ENCODE measurements around the gene MYH11. TPM values are rescaled to one million over a fixed set of nuclear protein-coding genes. Genes with fewer than 3 reads are reported as not detected.

The MYH11 gene
- total and polyA plus RNA-seq, 2 donors (not counting 1 experiment from before 2014, with no cell fraction given), result 1.3 to 14.5 TPM

GRCh38 chr16:15887283-15887682 lies 30.5 kb upstream of the MYH11 start:
- H3K4me3 ChIP-seq (replicated peaks in 1 of 4; ENCODE audit: control extremely low read depth in 1 of 4, insufficient read depth in 1 of 4, low read depth in 3 of 4, low read length in 4 of 4), result peak overlapping the region; percentile 91 to 98 (median 96)
- H3K79me2 ChIP-seq (ENCODE audit: control insufficient read depth, insufficient read depth, low read length), result peaks cover 55% of the 10 kb centered on the region
- no peaks in the 10 kb centered on the region for H3K9me3 ChIP-seq (ENCODE audit: control insufficient read depth, insufficient read depth, low read depth, low read length)
- no peak overlapping the region for H2AFZ ChIP-seq (ENCODE audit: low read length)
- TF ChIP-seq CTCF (conservative IDR thresholded peaks at IDR 0.05 in 1 of 2, IDR thresholded peaks at IDR 0.05 in 1 of 2; ENCODE audit: low read depth in 1 of 2, low read length in 2 of 2), result no peak
- TF ChIP-seq EZH2 (IDR thresholded peaks at IDR 0.05; ENCODE audit: low read length, missing control alignments), result no peak
- no peak overlapping the region for H3K27ac ChIP-seq (ENCODE audit: insufficient read depth, low read length)
- peaks cover 2% of the 10 kb centered on the region for H3K36me3 ChIP-seq (ENCODE audit: control insufficient read depth, insufficient read depth, low read length)
- no peak for DNase-seq (ENCODE audit: low read depth in 2 of 2)
- no peak overlapping the region for H3K9ac ChIP-seq (ENCODE audit: insufficient read depth, low read length)
- H3K4me1 ChIP-seq (ENCODE audit: control insufficient read depth, extremely low read depth, insufficient read depth, low read length), result peaks cover 12% of the 10 kb centered on the region
- H3K27me3 ChIP-seq (ENCODE audit: control insufficient read depth, insufficient read depth, low read length), result no peaks in the 10 kb centered on the region
- H4K20me1 ChIP-seq (ENCODE audit: control insufficient read depth, extremely low read depth, insufficient read depth, low read length), result no peaks in the 10 kb centered on the region
- peak overlapping the region; percentile 82 for H3K4me2 ChIP-seq (ENCODE audit: extremely low read depth, insufficient read depth, low read length)

DNA sequence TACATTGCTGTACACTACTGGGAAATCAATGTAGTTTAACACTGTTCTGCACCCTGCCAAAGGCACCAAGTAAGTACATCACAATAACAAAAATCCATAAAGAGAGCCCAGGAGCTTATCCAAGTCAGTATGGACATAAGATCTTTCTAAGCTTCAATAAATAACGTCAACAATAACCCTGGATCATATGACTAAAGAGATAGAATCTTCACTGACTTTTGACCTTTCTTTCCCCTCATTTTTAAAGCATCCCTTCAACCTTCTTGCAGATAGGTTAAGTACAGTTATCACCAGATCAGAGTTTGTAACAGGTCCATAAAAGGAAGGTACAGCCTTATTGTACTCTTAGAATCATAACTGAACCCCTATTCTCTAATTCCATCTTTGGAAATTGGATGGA lies 29.2 kb upstream of the MYH11 start:
- H3K27ac ChIP-seq (ENCODE audit: insufficient read depth, low read length), result peak overlapping the region; percentile 14
- no peak for TF ChIP-seq CTCF (conservative IDR thresholded peaks at IDR 0.05 in 1 of 2, IDR thresholded peaks at IDR 0.05 in 1 of 2; ENCODE audit: low read depth in 1 of 2, low read length in 2 of 2)
- TF ChIP-seq EZH2 (IDR thresholded peaks at IDR 0.05; ENCODE audit: low read length, missing control alignments), result no peak

GRCh38 chr16:15885560-15886001 lies 28.8 kb upstream of the MYH11 start:
- Histone ChIP-seq H3K27ac (ENCODE audit: insufficient read depth, low read length) (peak overlapping the region; percentile 14), H3K9me3 (ENCODE audit: control insufficient read depth, insufficient read depth, low read depth, low read length) (no peaks in the 10 kb centered on the region), H3K27me3 (ENCODE audit: control insufficient read depth, insufficient read depth, low read length) (no peaks in the 10 kb centered on the region), H3K4me1 (ENCODE audit: control insufficient read depth, extremely low read depth, insufficient read depth, low read length) (peaks cover 13% of the 10 kb centered on the region), H4K20me1 (ENCODE audit: control insufficient read depth, extremely low read depth, insufficient read depth, low read length) (no peaks in the 10 kb centered on the region), H3K4me3 (replicated peaks in 1 of 4; ENCODE audit: control extremely low read depth in 1 of 4, insufficient read depth in 1 of 4, low read depth in 3 of 4, low read length in 4 of 4) (no peak overlapping the region), H3K79me2 (ENCODE audit: control insufficient read depth, insufficient read depth, low read length) (peaks cover 62% of the 10 kb centered on the region), H3K9ac (ENCODE audit: insufficient read depth, low read length) (no peak overlapping the region), H3K36me3 (ENCODE audit: control insufficient read depth, insufficient read depth, low read length) (peaks cover 5% of the 10 kb centered on the region), H2AFZ (ENCODE audit: low read length) (no peak overlapping the region), H3K4me2 (ENCODE audit: extremely low read depth, insufficient read depth, low read length) (no peak overlapping the region)
- TF ChIP-seq EZH2 (IDR thresholded peaks at IDR 0.05; ENCODE audit: low read length, missing control alignments), result no peak
- TF ChIP-seq CTCF (conservative IDR thresholded peaks at IDR 0.05 in 1 of 2, IDR thresholded peaks at IDR 0.05 in 1 of 2; ENCODE audit: low read depth in 1 of 2, low read length in 2 of 2), result no peak
- DNase-seq (ENCODE audit: low read depth in 2 of 2), result peak in 1 of 2 donors; percentile 42

More for the DNA sequence above, 29.2 kb upstream of the MYH11 start:
- H3K36me3 ChIP-seq (ENCODE audit: control insufficient read depth, insufficient read depth, low read length), result peaks cover 5% of the 10 kb centered on the region
- H2AFZ ChIP-seq (ENCODE audit: low read length), result no peak overlapping the region
- peak overlapping the region; percentile 45 for H3K4me2 ChIP-seq (ENCODE audit: extremely low read depth, insufficient read depth, low read length)
- H3K4me3 ChIP-seq (replicated peaks in 1 of 4; ENCODE audit: control extremely low read depth in 1 of 4, insufficient read depth in 1 of 4, low read depth in 3 of 4, low read length in 4 of 4), result peak overlapping the region in 1 of 4 experiments; percentile 7
- no peaks in the 10 kb centered on the region for H3K27me3 ChIP-seq (ENCODE audit: control insufficient read depth, insufficient read depth, low read length)
- H4K20me1 ChIP-seq (ENCODE audit: control insufficient read depth, extremely low read depth, insufficient read depth, low read length), result no peaks in the 10 kb centered on the region
- peaks cover 61% of the 10 kb centered on the region for H3K79me2 ChIP-seq (ENCODE audit: control insufficient read depth, insufficient read depth, low read length)
- peaks cover 12% of the 10 kb centered on the region for H3K4me1 ChIP-seq (ENCODE audit: control insufficient read depth, extremely low read depth, insufficient read depth, low read length)
- H3K9ac ChIP-seq (ENCODE audit: insufficient read depth, low read length), result no peak overlapping the region
- no peak for DNase-seq (ENCODE audit: low read depth in 2 of 2)
- H3K9me3 ChIP-seq (ENCODE audit: control insufficient read depth, insufficient read depth, low read depth, low read length), result no peaks in the 10 kb centered on the region

All from fibroblast of lung (primary cell).